Stomach (tissue), 4 donors: ENCODE data around the gene ITGB5.

Experiments used
- CTCF ChIP-seq, 7 experiments: fragments of 450-650 bp in 4 of 7; fragments of 200-600 bp in 3 of 7; sonication (generic) in 3 of 7; IDR thresholded peaks; one replicate each; pipeline ENCODE4 v1.5.1; 2016 to 2019; ENCODE audit warnings: antibody characterized with exemption in 7 of 7, control low read depth in 2 of 7, mild to moderate bottlenecking in 1 of 7
- EP300 ChIP-seq: sonication (generic); formaldehyde crosslinking; IDR thresholded peaks from one replicate; pipeline ENCODE4 v1.6.1; 2017; ENCODE audit warnings: antibody characterized with exemption
- POLR2A ChIP-seq, 4 donors: fragments of 450-650 bp; IDR thresholded peaks; one replicate each; pipeline ENCODE4 v1.6.1; 2016; ENCODE audit warnings: antibody characterized with exemption in 4 of 4, control low read depth in 2 of 4, mild to moderate bottlenecking in 1 of 4, moderate library complexity in 1 of 4
- POLR2AphosphoS5 ChIP-seq, 3 donors: sonication (generic); formaldehyde crosslinking; IDR thresholded peaks; one replicate each; pipeline ENCODE4 v1.6.1; 2016; ENCODE audit warnings: antibody characterized with exemption in 3 of 3

GRCh38 chr3:124748560-124749198, 138.5 kb downstream of the ITGB5 start:
- TF ChIP-seq POLR2A (IDR thresholded peaks at IDR 0.05) (no peak), CTCF (IDR thresholded peaks at IDR 0.05) (no peak), POLR2AphosphoS5 (IDR thresholded peaks at IDR 0.05) (no peak), EP300 (no peak)
